ENCODE data around the gene BTD.

- TF ChIP-seq CTCF (IDR thresholded peaks at IDR 0.05): no peak
- no peak for TF ChIP-seq EZH2phosphoT487 (IDR thresholded peaks at IDR 0.05)
- no peak for TF ChIP-seq EZH2 (IDR thresholded peaks at IDR 0.05)
Measured at GRCh38 chr3:15551902-15552301, 49.6 kb upstream of the BTD start.

All from neural progenitor cell (in vitro differentiated cells).